HG03025 (cell line): ENCODE results near the gene SPRY1.

Source experiments
- ATAC-seq: cut with Tn5 transposase; IDR thresholded peaks from one replicate; pipeline ENCODE4 v1.9.1; 2021; ENCODE audit warnings: mild to moderate bottlenecking, moderate library complexity; ENCODE audit not compliant: unreplicated experiment, low FRiP score

The SPRY1 gene

DNA sequence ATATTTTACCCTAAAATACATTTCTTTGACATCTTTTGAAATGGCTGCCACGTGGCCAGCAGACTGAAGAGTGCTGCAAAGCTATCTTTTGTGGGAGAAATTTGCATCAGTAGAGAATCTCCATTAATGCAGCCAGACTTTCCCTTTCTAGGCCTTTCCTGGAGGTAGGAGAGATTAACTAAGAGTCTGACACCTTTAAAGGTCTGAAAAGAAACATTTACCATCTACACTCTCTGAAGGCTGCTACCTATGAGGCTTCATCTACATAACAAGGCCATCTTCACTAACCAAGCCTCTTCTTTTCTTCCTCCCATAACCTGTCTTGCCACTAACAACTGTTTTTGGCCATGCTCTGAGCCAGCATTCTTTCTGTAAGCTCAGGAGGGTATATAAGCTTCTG, 17.8 kb upstream of the SPRY1 start:
- no peak for ATAC-seq

DNA sequence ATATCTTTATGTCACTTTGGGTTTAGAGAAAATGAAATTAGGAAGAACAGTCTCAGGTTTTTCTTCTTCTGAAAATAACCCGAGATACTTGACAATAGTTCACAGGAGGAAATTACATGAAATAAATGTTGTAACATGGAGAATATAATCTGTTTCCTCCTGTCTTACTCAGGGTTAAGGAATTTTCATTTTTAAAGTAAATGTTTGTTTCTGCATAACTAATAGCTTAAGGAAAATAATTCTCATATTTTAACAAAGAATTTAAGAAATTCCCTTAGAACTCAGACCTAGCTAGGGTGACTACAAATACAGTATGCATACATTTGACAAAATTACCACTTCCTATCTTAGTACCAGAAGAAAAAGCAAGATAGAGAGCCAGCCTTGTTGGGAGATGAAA, 17.2 kb upstream of the SPRY1 start:
- ATAC-seq = no peak

DNA sequence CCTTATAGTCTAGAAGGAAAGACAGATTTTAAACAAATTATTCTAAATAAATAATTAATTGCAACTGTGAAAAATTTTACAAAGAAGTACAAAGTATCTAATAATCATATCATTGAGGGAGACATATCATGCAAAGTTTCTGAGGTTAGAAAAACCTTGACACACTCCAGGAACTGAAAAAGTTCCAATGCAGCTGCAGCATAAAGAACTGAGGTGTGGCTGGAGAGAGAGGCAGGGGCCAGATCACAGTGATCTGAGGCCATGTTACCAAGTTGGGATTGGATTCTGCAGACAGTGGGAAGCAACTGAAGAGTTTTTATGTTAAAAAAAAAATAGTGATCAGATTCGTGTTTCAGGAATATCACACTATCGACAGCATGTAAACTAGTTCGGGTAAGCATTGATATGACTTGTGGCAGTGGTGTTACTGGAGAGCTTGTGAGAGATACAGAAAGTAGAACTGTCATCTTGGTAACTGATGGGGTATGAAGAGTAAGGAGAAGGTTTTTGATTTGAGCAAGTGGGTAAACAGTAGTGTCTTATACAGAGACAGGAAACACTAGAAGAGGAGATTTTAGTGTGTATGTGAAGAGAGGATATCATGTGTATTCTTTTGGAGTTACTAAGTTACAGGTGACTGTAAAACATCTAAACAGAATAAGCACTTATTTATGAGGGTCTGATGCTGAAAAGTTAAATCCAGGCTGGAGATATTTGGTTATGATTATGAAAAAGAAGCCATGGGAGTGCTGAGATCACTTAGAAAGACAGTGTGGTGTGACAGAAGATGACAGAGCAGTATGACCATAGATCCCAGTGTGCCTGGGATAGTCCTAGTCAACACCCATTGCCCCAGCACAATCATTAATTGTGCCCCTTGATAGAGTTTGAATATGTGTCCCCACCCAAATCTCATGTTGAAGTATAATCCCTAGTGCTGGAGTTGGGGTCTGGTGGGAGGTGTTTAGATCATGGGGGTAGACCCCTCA, 15.6 kb upstream of the SPRY1 start:
- ATAC-seq = peak; percentile 92

- no peak for ATAC-seq
Measured at GRCh38 chr4:123381996-123382395, 14.6 kb upstream of the SPRY1 start.

DNA sequence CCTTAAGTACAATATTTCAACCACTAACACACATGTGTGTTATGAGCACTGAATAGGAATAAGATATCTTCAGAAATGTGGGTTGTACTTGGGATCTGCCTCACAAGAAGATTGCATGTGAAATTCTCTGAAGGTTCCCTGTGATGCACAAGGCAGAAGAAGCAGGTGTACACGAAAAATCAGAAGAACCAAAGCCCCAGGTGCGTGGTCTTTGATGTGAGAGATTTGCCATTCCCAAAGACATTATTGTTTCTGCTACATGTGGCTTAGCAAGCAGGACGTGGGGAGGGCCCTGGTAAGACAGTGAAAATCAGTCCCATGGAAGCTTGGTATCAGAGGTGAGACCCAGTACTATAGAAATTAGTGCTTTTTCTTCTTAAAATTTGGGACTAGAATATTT, 13.0 kb upstream of the SPRY1 start:
- ATAC-seq = no peak

DNA sequence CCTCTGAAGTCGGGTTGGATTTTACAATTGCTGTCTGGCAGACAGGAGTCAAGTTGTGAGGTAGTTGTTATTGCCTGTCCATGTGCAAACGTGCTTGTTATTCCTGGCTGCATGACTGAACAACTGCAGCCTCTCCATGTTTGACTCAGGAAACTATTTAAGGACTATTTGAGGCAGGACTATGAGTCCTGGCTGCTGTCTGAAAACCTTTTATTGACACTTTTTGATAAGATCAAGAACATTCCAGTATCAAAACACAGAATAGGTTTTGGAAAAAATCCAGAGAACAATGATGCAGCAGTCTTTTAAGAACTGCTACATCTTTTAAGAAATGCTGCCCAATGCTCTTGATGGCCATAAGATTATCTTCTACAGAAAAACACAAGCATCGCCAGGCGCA, 10.0 kb upstream of the SPRY1 start:
- ATAC-seq = no peak

DNA sequence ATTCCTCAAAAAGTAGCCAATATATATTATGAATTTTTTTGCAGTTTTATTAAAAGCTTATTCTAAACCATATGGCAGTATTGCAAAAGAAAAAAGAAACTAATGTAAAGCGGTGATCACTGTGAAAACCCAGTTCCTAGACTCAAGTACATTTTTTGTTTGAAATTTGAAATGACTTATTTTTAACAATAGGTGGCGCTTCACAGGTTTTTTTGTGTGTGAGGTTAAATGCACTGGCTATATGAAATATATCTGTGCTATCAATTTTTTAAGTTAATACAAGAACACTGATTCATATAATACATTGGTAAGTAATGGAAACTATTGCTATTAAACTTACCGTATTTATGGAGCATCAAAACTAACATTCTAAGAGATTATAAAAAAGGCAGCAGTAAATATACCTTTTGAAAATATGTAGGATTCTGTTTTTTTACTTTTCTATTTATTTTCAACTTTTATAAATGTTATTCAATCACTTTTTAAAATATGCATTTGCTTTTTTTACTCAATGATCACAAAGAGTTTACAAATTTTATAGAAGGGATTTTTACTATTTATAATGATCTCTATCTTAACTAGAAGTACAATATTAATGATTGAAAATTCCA, 5.6 kb upstream of the SPRY1 start:
- no peak for ATAC-seq

- no peak for ATAC-seq
Measured at GRCh38 chr4:123393721-123394120, 2.9 kb upstream of the SPRY1 start.

- peak; percentile 1 for ATAC-seq
Measured at GRCh38 chr4:123397144-123398065, 810 bp downstream of the SPRY1 start.

GRCh38 chr4:123398066-123398852, 1.7 kb downstream of the SPRY1 start:
- ATAC-seq = peak; percentile 58

DNA sequence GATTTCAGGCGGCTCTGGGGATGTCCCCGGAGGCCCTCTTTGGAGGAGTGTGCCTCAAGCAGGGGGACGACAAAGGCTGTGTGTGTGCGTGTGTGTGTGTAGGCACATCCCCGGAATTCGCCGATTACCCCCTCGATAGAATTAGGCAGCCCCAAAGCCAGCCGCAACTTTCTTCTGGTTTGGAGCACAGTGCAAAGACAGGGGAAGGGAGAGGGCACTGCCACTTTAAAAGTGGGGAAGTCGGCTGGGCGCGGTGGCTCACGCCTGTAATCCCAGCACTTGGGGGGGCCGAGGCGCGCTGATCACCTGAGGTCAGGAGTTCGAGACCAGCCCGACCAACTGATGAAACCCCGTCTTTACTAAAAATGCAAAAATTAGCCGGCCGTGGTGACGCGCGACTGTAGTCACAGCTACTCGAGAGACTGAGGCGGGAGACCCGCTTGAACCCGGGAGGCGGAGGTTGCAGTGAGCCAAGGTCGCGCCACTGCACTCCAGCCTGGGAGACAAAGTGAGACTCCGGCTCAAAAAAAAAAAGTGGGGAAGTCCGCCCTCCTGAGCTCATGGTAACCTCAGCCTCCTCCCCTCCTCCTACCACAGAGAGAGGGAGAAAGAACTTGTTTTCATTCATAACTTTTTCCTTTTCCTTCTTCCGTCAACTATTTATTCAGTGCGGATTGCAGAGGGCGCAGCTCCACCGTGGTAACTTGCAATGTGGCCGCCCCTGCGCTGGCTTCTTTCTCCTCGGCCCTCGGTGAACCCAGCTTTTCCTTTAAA, 2.4 kb downstream of the SPRY1 start:
- ATAC-seq = no peak

GRCh38 chr4:123399627-123400358, 3.2 kb downstream of the SPRY1 start:
- ATAC-seq = no peak

DNA sequence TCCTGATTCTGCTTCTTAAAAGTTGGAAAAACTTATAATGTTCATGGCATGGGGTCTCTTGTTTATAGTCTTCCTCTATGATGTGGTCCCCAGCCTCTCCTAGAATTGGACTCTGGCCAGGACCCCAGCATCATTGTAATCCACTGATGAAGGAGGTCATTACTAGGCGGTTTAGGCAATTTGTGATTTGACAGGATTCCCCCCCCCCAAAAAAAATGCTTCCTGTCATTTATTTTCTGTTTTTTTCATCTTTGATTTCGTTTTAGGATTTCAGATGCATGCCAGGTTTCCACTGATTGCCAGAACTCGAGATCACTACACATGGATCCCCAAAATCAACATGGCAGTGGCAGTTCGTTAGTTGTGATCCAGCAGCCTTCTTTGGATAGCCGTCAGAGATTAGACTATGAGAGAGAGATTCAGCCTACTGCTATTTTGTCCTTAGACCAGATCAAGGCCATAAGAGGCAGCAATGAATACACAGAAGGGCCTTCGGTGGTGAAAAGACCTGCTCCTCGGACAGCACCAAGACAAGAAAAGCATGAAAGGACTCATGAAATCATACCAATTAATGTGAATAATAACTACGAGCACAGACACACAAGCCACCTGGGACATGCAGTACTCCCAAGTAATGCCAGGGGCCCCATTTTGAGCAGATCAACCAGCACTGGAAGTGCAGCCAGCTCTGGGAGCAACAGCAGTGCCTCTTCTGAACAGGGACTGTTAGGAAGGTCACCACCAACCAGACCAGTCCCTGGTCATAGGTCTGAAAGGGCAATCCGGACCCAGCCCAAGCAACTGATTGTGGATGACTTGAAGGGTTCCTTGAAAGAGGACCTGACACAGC, 4.9 kb downstream of the SPRY1 start:
- no peak for ATAC-seq

DNA sequence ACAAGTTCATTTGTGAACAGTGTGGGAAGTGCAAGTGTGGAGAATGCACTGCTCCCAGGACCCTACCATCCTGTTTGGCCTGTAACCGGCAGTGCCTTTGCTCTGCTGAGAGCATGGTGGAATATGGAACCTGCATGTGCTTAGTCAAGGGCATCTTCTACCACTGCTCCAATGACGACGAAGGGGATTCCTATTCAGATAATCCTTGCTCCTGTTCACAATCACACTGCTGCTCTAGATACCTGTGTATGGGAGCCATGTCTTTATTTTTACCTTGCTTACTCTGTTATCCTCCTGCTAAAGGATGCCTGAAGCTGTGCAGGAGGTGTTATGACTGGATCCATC, 5.5 kb downstream of the SPRY1 start:
- no peak for ATAC-seq

DNA sequence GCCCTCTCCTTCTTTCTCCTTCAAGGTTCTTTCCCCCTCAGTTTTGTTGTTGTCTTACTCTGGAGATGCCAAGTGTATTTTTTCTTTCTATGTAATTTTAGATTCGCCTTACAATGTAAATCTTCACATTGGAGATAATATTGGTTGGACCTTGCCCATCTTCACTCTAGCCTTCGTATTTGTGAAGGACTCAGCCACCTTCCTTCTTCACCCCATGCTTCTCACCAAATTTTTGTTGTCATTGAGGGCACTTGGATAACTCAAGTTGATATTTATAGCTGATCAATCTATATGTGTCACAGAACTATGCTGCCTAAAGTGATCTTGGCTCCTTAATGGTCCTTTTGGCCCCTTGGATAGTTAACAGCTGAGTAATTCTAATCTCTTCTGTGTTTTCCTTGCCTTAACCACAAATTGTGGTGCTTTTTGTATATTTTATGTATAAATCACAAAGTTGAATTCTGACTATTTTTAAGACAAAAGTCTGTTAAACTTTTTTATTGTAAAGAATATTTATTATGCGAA, 6.5 kb downstream of the SPRY1 start:
- no peak for ATAC-seq

- ATAC-seq = no peak
Measured at GRCh38 chr4:123404533-123404932, 7.9 kb downstream of the SPRY1 start.

DNA sequence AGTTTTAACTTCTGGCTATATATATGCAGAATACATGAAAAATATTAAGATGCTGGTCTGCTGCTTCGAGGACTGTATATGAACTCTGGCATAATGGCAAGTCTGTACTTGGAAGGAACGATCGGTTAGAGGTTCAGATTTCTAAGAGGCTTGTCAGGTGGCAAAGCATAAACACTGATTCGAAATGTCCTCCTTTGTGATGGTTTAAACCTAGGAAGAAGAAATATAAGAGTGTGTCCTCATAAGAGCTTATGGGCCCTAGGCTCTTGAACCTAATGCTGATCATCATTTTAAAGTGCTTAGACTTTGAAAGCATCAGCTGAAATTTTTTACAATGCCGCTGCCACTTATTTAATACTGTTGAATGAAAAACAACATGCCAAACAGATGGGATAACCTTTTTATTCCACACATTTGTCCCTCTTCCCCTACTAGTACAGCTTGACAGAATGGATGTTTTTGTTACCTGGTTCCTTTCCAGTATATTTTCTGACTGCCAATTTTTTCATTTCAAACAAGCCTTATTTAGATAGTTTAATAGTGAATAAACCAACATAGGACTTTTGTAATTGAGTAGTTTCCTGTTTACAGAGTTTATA, 8.8 kb downstream of the SPRY1 start:
- no peak for ATAC-seq
